GM19239 (cell line): Measurements from ENCODE around the gene MBD3L5.
A peak's percentile ranks its signal among the peaks of the same experiment; 100 is the strongest.
"Not testable (repeated sequence)": the region's sequence is repeated elsewhere in the genome, so short reads cannot be mapped to it uniquely, and the experiment has no call there.

ENCODE experiments used
- DNase-seq: peaks from one replicate; pipeline ENCODE4 v3.0.0; 2011; ENCODE audit warnings: low spot score; ENCODE audit not compliant: insufficient read length
- FAIRE-seq: peaks from 2 replicates; lab custom pipeline; 2011; peaks lifted over from hg19 to GRCh38; lab: Jason Lieb, UNC

The MBD3L5 gene

GRCh38 chr19:7049021-7049420, 18.6 kb downstream of the MBD3L5 start, which contains the start of gene MBD3L2:
MBD3L2 (plus strand) TSS chr19:7049321; CDS start chr19:7049374, 53 bp downstream.
- DNase-seq, FAIRE-seq: not testable (repeated sequence)

GRCh38 chr19:7051421-7051820, 21.0 kb downstream of the MBD3L5 start:
- not testable (repeated sequence) for FAIRE-seq, DNase-seq

GRCh38 chr19:7052896-7053295, 22.5 kb downstream of the MBD3L5 start:
- DNase-seq, FAIRE-seq: not testable (repeated sequence)

GRCh38 chr19:7054635-7055368, 24.4 kb downstream of the MBD3L5 start:
- not testable (repeated sequence) for FAIRE-seq, DNase-seq

GRCh38 chr19:7055679-7056078, 25.3 kb downstream of the MBD3L5 start:
- DNase-seq, FAIRE-seq: not testable (repeated sequence)

- DNase-seq, FAIRE-seq: not testable (repeated sequence)
These were observed 26.0 kb downstream of the MBD3L5 start for GRCh38 chr19:7056371-7056770.

- FAIRE-seq, DNase-seq: not testable (repeated sequence)
These were observed 28.2 kb downstream of the MBD3L5 start, which contains the start of gene MBD3L3 for GRCh38 chr19:7058576-7058975. MBD3L3 (minus strand) TSS chr19:7058676; CDS start chr19:7058605, 71 bp downstream.

GRCh38 chr19:7059977-7060376, 29.6 kb downstream of the MBD3L5 start:
- not testable (repeated sequence) for DNase-seq, FAIRE-seq

GRCh38 chr19:7063339-7063738, 33.0 kb downstream of the MBD3L5 start:
- FAIRE-seq (no peak), DNase-seq (no peak)

GRCh38 chr19:7063764-7064418, 33.5 kb downstream of the MBD3L5 start:
- no peak for FAIRE-seq

GRCh38 chr19:7067122-7067521, 36.7 kb downstream of the MBD3L5 start:
- not testable (repeated sequence) for DNase-seq, FAIRE-seq

More at GRCh38 chr19:7063764-7064418, 33.5 kb downstream of the MBD3L5 start:
- no peak for DNase-seq

- DNase-seq (no peak), FAIRE-seq (no peak)
These were observed 37.3 kb downstream of the MBD3L5 start for GRCh38 chr19:7067716-7068115.

- FAIRE-seq (no peak), DNase-seq (no peak)
These were observed 38.2 kb downstream of the MBD3L5 start for GRCh38 chr19:7068599-7068998.

- peak; percentile 96 for FAIRE-seq
- peak; percentile 87 for DNase-seq
These were observed 38.9 kb downstream of the MBD3L5 start, which contains the start of gene ZNF557 for GRCh38 chr19:7069042-7069903. ZNF557 (plus strand) TSS chr19:7069703; CDS start chr19:7075075, 5,372 bp downstream.

GRCh38 chr19:7069904-7070226, 39.5 kb downstream of the MBD3L5 start:
- FAIRE-seq (no peak), DNase-seq (no peak)

GRCh38 chr19:7072541-7072940, 42.2 kb downstream of the MBD3L5 start:
- DNase-seq (no peak), FAIRE-seq (no peak)

- DNase-seq, result no peak
- no peak for FAIRE-seq
These were observed 44.4 kb downstream of the MBD3L5 start for GRCh38 chr19:7074705-7075282.

GRCh38 chr19:7076151-7076550, 45.8 kb downstream of the MBD3L5 start:
- no peak for DNase-seq
- no peak for FAIRE-seq

- FAIRE-seq (no peak), DNase-seq (no peak)
These were observed 47.6 kb downstream of the MBD3L5 start for GRCh38 chr19:7078008-7078407.
